HepG2 (cell line): ENCODE measurements around the gene COMMD8. TPM values are rescaled to one million over a fixed set of nuclear protein-coding genes. Genes with fewer than 3 reads are reported as not detected.

Source experiments
- ARHGAP35 ChIP-seq: sonication (generic); formaldehyde crosslinking; IDR thresholded peaks from 2 replicates; pipeline ENCODE4 v1.9.0; 2022; ENCODE audit warnings: mild to moderate bottlenecking, inconsistent platforms, moderate library complexity, missing genetic modification reagents, borderline replicate concordance
- ATF7-NPFF ChIP-seq: sonication (generic); formaldehyde crosslinking; IDR thresholded peaks from 2 replicates; pipeline ENCODE4 v1.8.1; 2023; ENCODE audit warnings: mild to moderate bottlenecking, low read depth, missing genetic modification reagents, moderate library complexity
- HNF1B ChIP-seq: sonication (generic); formaldehyde crosslinking; IDR thresholded peaks from 2 replicates; pipeline ENCODE4 v1.5.1; 2020; ENCODE audit warnings: mild to moderate bottlenecking, moderate library complexity, missing genetic modification reagents
- KLF16 ChIP-seq, 2 experiments: sonication (generic) in 1 of 2; formaldehyde crosslinking in 1 of 2; IDR thresholded peaks; 2 replicates each; pipeline versions ENCODE4 v1.6.1 to v1.8.0; 2016 to 2023; ENCODE audit warnings: missing genetic modification reagents in 2 of 2, missing compliant biosample characterization in 1 of 2
- MED8 ChIP-seq: sonication (generic); formaldehyde crosslinking; IDR thresholded peaks from 2 replicates; pipeline ENCODE4 v1.8.1; 2023; ENCODE audit warnings: mild to moderate bottlenecking, missing genetic modification reagents; ENCODE audit not compliant: insufficient replicate concordance
- MEIS2 ChIP-seq: sonication (generic); formaldehyde crosslinking; IDR thresholded peaks from 2 replicates; pipeline ENCODE4 v1.9.0; 2021; ENCODE audit warnings: mild to moderate bottlenecking, missing genetic modification reagents
- POLR2AphosphoS5 ChIP-seq: IDR thresholded peaks from 2 replicates; pipeline ENCODE4 v1.6.1; 2012; ENCODE audit warnings: low read depth, low read length
- SMAD1 ChIP-seq: sonication (generic); formaldehyde crosslinking; IDR thresholded peaks from 2 replicates; pipeline ENCODE4 v1.4.0; 2020; ENCODE audit warnings: missing genetic modification reagents, low read depth, mild to moderate bottlenecking, borderline replicate concordance
- THAP9 ChIP-seq: sonication (generic); formaldehyde crosslinking; IDR thresholded peaks from 2 replicates; pipeline ENCODE4; 2020; ENCODE audit warnings: missing genetic modification reagents, mild to moderate bottlenecking, borderline replicate concordance
- XRCC5 ChIP-seq: fragments of 200-400 bp; formaldehyde crosslinking; optimal IDR thresholded peaks from 2 replicates; pipeline ENCODE3; 2017; ENCODE audit warnings: mild to moderate bottlenecking, low read length
- ZBTB1 ChIP-seq: sonication (generic); formaldehyde crosslinking; IDR thresholded peaks from 2 replicates; pipeline ENCODE4 v1.4.0; 2020; ENCODE audit warnings: missing genetic modification reagents, borderline replicate concordance
- ZBTB8A ChIP-seq: sonication (generic); formaldehyde crosslinking; IDR thresholded peaks from 2 replicates; pipeline ENCODE4 v1.4.0; 2020; ENCODE audit warnings: mild to moderate bottlenecking, low read depth, missing genetic modification reagents, borderline replicate concordance
- ZNF234 ChIP-seq: sonication (generic); formaldehyde crosslinking; conservative IDR thresholded peaks from 2 replicates; pipeline ENCODE4 v1.5.1; 2020; ENCODE audit warnings: mild to moderate bottlenecking, missing genetic modification reagents
- ZNF296 ChIP-seq: sonication (generic); formaldehyde crosslinking; conservative IDR thresholded peaks from 2 replicates; pipeline ENCODE4 v1.5.0; 2020; ENCODE audit warnings: mild to moderate bottlenecking, missing genetic modification reagents
- ZNF431 ChIP-seq: sonication (generic); formaldehyde crosslinking; IDR thresholded peaks from 2 replicates; pipeline ENCODE4 v1.9.0; 2022; ENCODE audit warnings: missing genetic modification reagents, low read depth, mild to moderate bottlenecking, borderline replicate concordance
- ZNF576 ChIP-seq: sonication (generic); formaldehyde crosslinking; IDR thresholded peaks from 2 replicates; pipeline ENCODE4 v1.4.0; 2020; ENCODE audit warnings: mild to moderate bottlenecking, missing genetic modification reagents
- ZNF652 ChIP-seq: IDR thresholded peaks from 2 replicates; pipeline ENCODE4 v1.6.1; 2016; ENCODE audit warnings: low read depth, borderline replicate concordance
- ZSCAN9 ChIP-seq: IDR thresholded peaks from 2 replicates; pipeline ENCODE4 v1.6.1; 2016; ENCODE audit warnings: borderline replicate concordance
- polyA plus RNA-seq, 8 experiments: library from polyadenylated mRNA; depleted of rRNA in 3 of 8; stranded (reverse) in 7 of 8; unstranded in 1 of 8; fragments of >200 nt; fragmentation: Illumina TruSeq in 4 of 8; extraction: Trizol in 4 of 8; gene quantifications; 2 replicates each; pipeline versions ENCODE4 v1.2.1 to v1.2.3, GENCODE V29; 2011 to 2016; ENCODE audit warnings: low read depth in 4 of 8, missing spikeins in 1 of 8, mixed read lengths in 1 of 8; ENCODE audit not compliant: insufficient read depth in 1 of 8
- total RNA-seq, 5 experiments: library from RNA; depleted of rRNA; stranded (reverse); fragments of >200 nt; fragmentation: Illumina TruSeq; extraction: Trizol; gene quantifications; 2 replicates each; pipeline ENCODE4 v1.2.3, GENCODE V29; 2016; ENCODE audit warnings: low read depth in 1 of 5
- TF ChIP-seq, protein P1 (sequence below): sonication (generic); formaldehyde crosslinking; IDR thresholded peaks from 2 replicates; pipeline ENCODE4 v1.9.0; 2021; ENCODE audit warnings: missing genetic modification reagents, borderline replicate concordance

COMMD8 gene
- total and polyA plus RNA-seq, 2 of the 13 experiments (the other 11 are each of a cell fraction or from before 2014, with no cell fraction given), result 7.1 to 20.3 TPM

GRCh38 chr4:47463235-47463956, at the start of gene COMMD8 (continued):
- TF ChIP-seq XRCC5 (peak; percentile 69), POLR2AphosphoS5 (peak; percentile 79), ZBTB8A (CRISPR knock-in tag) (no peak), ATF7-NPFF (CRISPR knock-in tag) (no peak), THAP9 (CRISPR knock-in tag) (no peak; the same call in 1 of the 2 replicates), SMAD1 (no peak), ZSCAN9 (CRISPR knock-in tag) (0 out of 2 replicates have a peak, but pooled peaks have one; percentile 10), ZNF296 (no peak), MEIS2 (no peak), ZBTB1 (no peak), ZNF576 (CRISPR knock-in tag) (no peak), ZNF234 (no peak), KLF16 (CRISPR knock-in tag; IDR thresholded peaks at IDR 0.05) (peak in 1 of 2 experiments; percentile 75; a peak in 1 of 4 replicates), ARHGAP35 (peak; percentile 84; the same call in 1 of the 2 replicates), ZNF431 (CRISPR knock-in tag) (no peak), ZNF652 (CRISPR knock-in tag) (no peak), MED8 (CRISPR knock-in tag) (peak; percentile 70), HNF1B (CRISPR knock-in tag) (0 out of 2 replicates have a peak, but pooled peaks have one; percentile 44)
- TF ChIP-seq, protein P1, sequence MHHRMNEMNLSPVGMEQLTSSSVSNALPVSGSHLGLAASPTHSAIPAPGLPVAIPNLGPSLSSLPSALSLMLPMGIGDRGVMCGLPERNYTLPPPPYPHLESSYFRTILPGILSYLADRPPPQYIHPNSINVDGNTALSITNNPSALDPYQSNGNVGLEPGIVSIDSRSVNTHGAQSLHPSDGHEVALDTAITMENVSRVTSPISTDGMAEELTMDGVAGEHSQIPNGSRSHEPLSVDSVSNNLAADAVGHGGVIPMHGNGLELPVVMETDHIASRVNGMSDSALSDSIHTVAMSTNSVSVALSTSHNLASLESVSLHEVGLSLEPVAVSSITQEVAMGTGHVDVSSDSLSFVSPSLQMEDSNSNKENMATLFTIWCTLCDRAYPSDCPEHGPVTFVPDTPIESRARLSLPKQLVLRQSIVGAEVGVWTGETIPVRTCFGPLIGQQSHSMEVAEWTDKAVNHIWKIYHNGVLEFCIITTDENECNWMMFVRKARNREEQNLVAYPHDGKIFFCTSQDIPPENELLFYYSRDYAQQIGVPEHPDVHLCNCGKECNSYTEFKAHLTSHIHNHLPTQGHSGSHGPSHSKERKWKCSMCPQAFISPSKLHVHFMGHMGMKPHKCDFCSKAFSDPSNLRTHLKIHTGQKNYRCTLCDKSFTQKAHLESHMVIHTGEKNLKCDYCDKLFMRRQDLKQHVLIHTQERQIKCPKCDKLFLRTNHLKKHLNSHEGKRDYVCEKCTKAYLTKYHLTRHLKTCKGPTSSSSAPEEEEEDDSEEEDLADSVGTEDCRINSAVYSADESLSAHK (CRISPR knock-in tag), result no peak
